ENCODE results near the gene PBX4.

Gene PBX4

DNA sequence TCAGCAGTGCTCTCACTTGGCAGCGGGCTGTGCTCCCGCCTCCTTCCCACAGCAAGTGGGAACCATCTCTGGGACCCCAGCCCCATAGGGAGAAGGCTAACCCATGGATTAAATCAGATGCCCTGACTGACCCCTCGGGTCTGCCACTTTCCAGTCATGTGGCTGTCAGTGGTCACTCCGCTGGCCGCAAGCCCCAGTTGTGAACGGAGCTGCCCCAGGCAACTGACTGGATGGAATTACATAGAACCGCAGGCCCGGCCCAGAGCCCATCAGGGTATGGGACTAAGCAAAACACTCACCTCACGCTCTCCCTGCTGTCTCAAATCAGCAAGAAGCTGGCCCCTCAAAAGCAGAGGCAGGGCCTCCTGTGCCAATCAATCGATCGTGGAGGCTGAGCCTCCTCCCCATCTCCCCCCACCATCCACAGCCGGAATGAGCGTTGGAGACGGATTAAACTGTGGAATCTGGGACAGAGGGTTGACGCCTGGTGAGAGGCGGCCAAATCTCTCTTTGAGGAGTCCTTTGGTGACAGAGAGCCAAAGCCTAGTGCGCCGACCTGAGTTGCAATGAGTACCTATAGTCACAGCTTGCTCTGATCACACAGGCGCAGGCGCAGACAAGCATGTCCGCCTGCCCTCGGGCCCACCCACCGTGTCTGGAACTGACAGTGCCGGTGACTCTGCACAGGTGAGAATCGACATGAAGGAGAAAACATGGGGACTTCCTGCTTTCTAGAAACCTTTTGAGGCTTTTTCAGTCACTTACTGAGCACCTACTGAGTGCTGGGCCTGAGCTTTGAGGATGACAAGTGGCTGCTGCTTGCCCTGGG, 38.7 kb downstream of the PBX4 start:
- Histone ChIP-seq H3K36me3 (ENCODE audit: insufficient read depth, low read length) (no peaks in the 10 kb centered on the region), H3K4me3 (ENCODE audit: low read length) (no peak overlapping the region), H3K9me3 (replicated peaks; ENCODE audit: low read length) (no peaks in the 10 kb centered on the region), H3K27me3 (ENCODE audit: control insufficient read depth, insufficient read depth, low read length) (no peaks in the 10 kb centered on the region), H3K4me2 (ENCODE audit: low read length) (no peak overlapping the region), H3K4me1 (ENCODE audit: control insufficient read depth, insufficient read depth, low read length) (no peaks in the 10 kb centered on the region), H3K9ac (ENCODE audit: low read depth, low read length) (no peak overlapping the region)

DNA sequence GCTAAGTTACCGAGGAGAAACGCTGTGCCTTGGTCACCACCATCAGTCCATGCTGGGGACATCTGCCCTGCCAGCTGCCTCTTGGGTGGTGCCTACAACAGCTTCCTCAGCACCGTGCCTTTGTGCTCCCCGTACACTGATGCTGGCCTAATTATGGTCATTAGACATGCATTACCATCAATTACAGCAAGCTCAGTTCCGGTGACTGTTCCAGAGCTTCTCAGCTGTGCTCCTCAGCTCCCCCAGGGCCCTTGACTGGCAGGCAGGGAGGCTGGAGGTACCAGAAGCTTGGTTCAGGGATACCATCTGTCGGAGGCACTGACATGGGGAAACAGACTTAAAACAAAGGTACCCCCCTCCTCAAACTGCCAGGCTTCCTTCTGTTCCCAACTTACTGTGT, 40.2 kb downstream of the PBX4 start:
- no peaks in the 10 kb centered on the region for H3K36me3 ChIP-seq (ENCODE audit: insufficient read depth, low read length)
- H3K4me3 ChIP-seq (ENCODE audit: low read length), result no peak overlapping the region
- no peak overlapping the region for H3K4me2 ChIP-seq (ENCODE audit: low read length)
- H3K9me3 ChIP-seq (replicated peaks; ENCODE audit: low read length), result no peaks in the 10 kb centered on the region
- H3K9ac ChIP-seq (ENCODE audit: low read depth, low read length), result no peak overlapping the region
- no peaks in the 10 kb centered on the region for H3K4me1 ChIP-seq (ENCODE audit: control insufficient read depth, insufficient read depth, low read length)
- H3K27me3 ChIP-seq (ENCODE audit: control insufficient read depth, insufficient read depth, low read length), result no peaks in the 10 kb centered on the region

DNA sequence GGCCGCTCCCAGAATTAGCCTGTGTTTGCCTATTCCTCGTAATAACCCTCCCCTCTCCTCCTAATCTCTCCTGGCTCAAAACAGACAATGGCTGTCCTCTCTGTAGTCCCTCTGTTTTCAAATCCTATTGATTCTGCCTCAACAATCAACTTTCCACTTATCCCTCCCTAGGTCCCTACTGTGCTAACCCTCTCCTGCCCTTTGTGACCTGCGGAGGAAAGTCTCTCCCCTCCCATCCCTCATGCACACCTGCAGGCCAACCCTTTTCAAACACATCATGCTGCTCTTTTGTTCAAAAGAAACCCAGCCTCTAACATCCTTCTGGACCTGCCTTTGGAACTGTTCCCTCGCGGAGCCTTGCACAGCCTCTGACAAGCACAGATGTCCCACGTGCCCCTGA, 43.1 kb downstream of the PBX4 start:
- Histone ChIP-seq H3K9ac (ENCODE audit: low read depth, low read length) (no peak overlapping the region), H3K4me3 (ENCODE audit: low read length) (no peak overlapping the region), H3K4me2 (ENCODE audit: low read length) (no peak overlapping the region), H3K9me3 (replicated peaks; ENCODE audit: low read length) (no peaks in the 10 kb centered on the region), H3K36me3 (ENCODE audit: insufficient read depth, low read length) (no peaks in the 10 kb centered on the region), H3K4me1 (ENCODE audit: control insufficient read depth, insufficient read depth, low read length) (no peaks in the 10 kb centered on the region), H3K27me3 (ENCODE audit: control insufficient read depth, insufficient read depth, low read length) (no peaks in the 10 kb centered on the region)

DNA sequence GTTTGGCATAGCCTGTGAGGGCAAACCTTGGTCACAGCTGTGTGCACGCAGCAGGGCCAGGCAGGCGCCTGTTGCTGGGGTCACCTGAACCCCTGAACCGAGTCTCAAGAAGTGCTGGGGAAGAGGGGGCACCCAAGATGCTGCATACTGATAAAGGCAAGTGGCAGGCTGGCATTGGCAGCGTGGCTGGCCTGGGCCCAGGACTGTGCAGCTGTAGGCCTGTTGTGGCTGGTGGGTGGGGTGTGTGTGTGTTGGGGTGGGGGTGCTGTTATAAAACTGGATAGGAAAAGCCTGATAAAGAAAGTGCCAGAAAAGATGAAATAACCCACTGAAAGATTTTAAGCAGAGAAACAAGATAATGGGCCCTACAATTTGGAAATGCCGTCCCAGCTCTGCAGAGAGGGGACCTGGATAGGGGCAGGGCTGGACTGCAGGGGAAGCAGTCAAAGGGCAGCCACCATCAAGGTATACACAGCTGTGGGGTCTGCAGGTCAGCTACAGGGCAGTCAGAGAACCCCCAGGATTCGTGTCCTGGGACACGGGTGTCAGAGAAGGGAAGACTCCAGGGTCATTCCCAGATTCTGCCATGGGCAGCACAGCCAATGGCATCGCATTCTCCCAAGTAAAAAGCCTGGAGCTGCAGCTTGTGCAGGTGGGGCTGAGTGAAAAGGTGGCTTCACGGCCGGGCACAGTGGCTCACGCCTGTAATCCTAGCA, 47.3 kb downstream of the PBX4 start:
- Histone ChIP-seq H3K9me3 (replicated peaks; ENCODE audit: low read length) (no peaks in the 10 kb centered on the region), H3K27me3 (ENCODE audit: control insufficient read depth, insufficient read depth, low read length) (no peaks in the 10 kb centered on the region), H3K4me1 (ENCODE audit: control insufficient read depth, insufficient read depth, low read length) (no peaks in the 10 kb centered on the region), H3K36me3 (ENCODE audit: insufficient read depth, low read length) (no peaks in the 10 kb centered on the region), H3K4me3 (ENCODE audit: low read length) (no peak overlapping the region), H3K9ac (ENCODE audit: low read depth, low read length) (no peak overlapping the region), H3K4me2 (ENCODE audit: low read length) (no peak overlapping the region)

DNA sequence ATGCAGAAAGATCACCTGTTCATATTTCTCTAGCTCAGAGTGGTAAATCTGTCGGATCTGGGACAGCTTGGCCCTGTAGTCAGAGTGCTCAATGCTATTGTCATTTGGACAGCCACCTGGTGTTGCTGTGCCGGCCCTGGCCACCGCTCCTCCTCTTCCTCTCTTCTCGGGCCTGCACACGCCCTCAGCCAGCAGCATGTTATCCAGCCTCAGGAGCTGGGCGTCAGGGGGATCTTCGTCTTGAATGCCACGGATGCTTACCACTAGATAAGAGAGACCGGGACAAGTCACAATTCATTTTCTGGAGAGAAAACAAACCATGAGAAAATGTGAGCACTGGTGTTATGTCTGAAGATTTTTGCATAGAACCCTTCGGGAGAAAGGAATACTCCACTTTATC, 47.9 kb downstream of the PBX4 start:
- Histone ChIP-seq H3K9me3 (replicated peaks; ENCODE audit: low read length) (no peaks in the 10 kb centered on the region), H3K4me3 (ENCODE audit: low read length) (no peak overlapping the region), H3K36me3 (ENCODE audit: insufficient read depth, low read length) (no peaks in the 10 kb centered on the region), H3K4me1 (ENCODE audit: control insufficient read depth, insufficient read depth, low read length) (no peaks in the 10 kb centered on the region), H3K4me2 (ENCODE audit: low read length) (no peak overlapping the region), H3K27me3 (ENCODE audit: control insufficient read depth, insufficient read depth, low read length) (no peaks in the 10 kb centered on the region), H3K9ac (ENCODE audit: low read depth, low read length) (no peak overlapping the region)

DNA sequence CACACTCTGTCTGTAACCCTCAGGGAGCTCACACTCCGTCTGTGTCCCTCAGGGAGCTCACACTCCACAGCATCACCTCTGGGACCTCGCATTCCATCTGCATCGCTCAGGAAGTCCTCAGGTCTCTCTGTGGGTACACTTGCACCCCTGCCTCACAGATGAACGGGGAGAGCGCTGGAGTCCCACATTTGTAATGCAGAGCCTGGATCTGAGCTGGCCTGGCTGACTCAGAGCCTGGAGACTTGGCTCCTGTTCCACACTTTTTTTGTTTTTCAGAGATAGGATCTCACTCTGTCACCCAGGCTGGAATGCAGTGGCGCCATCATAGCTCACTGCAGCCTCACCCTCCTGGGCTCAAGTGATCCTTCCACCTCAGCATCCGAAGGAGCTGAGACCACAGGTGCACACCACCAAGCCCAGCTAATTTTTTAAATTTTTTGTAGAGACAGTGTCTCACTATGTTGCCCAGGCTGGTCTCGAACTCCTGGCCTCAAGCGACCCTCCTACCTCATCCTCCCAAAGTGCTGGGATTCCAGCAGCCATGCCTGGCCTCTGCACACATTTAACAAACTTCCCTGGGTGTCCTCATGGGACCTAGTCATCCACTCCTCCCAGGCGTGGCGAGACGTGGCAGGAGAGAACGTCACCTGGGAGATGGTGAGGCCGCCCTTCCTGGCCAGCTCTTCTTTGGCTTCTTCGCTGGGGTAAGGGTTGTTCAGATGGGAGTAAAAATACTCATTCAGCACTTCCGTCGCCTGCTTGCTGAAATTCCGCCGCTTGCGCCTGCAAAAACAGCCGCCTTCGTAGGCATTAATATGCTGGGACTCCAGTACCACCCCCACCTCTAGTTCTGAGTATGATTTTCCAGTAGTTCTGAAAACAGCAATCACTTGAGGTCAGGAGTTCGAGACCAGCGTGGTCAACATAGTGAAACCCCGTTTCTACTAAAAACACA, 49.4 kb downstream of the PBX4 start:
- no peaks in the 10 kb centered on the region for H3K36me3 ChIP-seq (ENCODE audit: insufficient read depth, low read length)
- H3K9ac ChIP-seq (ENCODE audit: low read depth, low read length), result no peak overlapping the region
- H3K4me1 ChIP-seq (ENCODE audit: control insufficient read depth, insufficient read depth, low read length), result no peaks in the 10 kb centered on the region
- H3K4me3 ChIP-seq (ENCODE audit: low read length), result no peak overlapping the region
- H3K27me3 ChIP-seq (ENCODE audit: control insufficient read depth, insufficient read depth, low read length), result no peaks in the 10 kb centered on the region
- no peaks in the 10 kb centered on the region for H3K9me3 ChIP-seq (replicated peaks; ENCODE audit: low read length)
- no peak overlapping the region for H3K4me2 ChIP-seq (ENCODE audit: low read length)

DNA sequence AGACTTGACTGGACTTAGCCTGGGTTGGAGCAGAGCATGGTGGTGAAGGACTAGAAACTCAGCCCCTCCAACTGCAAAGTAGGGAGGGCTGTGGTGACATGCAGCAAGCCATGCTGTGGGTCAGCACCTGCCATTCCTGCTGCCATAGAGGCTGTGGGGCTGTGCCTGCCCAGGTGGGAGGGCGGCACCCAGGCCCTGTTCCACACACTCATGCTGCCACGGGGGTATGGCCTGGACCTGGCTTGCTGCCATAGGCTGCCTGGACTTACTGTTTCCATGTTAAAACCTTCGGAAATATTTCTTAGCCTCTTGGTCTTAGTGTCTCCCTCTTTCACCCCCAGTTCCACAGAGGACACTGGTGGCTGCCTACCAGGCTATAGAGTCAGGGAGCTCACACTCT, 51.1 kb downstream of the PBX4 start:
- Histone ChIP-seq H3K27me3 (ENCODE audit: control insufficient read depth, insufficient read depth, low read length) (no peaks in the 10 kb centered on the region), H3K36me3 (ENCODE audit: insufficient read depth, low read length) (no peaks in the 10 kb centered on the region)

DNA sequence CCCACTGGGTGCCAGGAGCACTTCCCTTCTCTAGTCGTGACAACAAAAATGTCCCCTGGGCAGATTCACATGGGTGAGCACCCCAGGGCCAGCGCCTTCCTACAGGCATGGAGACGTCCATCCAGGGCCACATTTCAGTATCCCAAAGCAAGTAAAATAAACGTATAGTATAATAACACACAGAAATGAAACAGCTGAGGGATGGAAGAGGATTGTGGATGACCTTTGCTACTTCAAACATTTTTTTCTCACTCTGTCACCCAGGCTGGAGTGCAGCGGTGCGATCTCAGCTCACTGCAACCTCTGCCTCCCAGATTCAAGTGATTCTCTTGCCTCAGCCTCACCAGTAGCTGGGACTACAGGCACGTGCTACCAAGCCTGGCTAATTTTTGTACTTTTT, 52.2 kb downstream of the PBX4 start:
- Histone ChIP-seq H3K9ac (ENCODE audit: low read depth, low read length) (no peak overlapping the region), H3K27me3 (ENCODE audit: control insufficient read depth, insufficient read depth, low read length) (no peaks in the 10 kb centered on the region), H3K4me2 (ENCODE audit: low read length) (no peak overlapping the region), H3K36me3 (ENCODE audit: insufficient read depth, low read length) (no peaks in the 10 kb centered on the region), H3K4me1 (ENCODE audit: control insufficient read depth, insufficient read depth, low read length) (no peaks in the 10 kb centered on the region), H3K4me3 (ENCODE audit: low read length) (no peak overlapping the region), H3K9me3 (replicated peaks; ENCODE audit: low read length) (no peaks in the 10 kb centered on the region)

More for the DNA sequence above, 51.1 kb downstream of the PBX4 start:
- Histone ChIP-seq H3K4me1 (ENCODE audit: control insufficient read depth, insufficient read depth, low read length) (no peaks in the 10 kb centered on the region), H3K9me3 (replicated peaks; ENCODE audit: low read length) (no peaks in the 10 kb centered on the region), H3K9ac (ENCODE audit: low read depth, low read length) (no peak overlapping the region), H3K4me2 (ENCODE audit: low read length) (no peak overlapping the region), H3K4me3 (ENCODE audit: low read length) (no peak overlapping the region)

DNA sequence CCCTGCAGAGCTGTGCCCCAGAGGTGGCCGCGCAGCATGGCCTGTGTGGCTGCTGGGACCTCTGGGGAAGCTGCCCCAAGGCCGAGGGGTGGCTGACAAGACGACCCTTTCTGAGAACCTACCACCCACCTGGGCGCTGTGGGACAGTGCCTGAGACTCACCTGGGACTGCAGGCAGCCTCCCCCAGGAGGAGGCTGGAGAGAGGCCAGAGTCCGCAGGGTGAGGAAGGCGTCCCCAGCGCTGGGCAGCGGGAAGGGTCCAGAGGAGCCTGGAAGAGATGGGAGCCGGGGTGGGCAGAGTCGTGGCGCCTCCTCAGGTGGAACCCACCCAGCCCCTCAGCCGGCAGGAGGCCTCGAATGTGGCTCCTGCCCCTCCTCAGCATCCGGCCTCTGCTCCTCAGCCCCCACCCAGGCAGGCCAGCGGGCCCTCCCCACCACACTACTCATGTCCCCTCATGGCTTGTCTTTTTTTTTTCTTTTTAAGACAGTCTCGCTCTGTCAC, 55.1 kb downstream of the PBX4 start:
- peaks cover 3% of the 10 kb centered on the region for H3K27me3 ChIP-seq (ENCODE audit: control insufficient read depth, insufficient read depth, low read length)
- H3K4me1 ChIP-seq (ENCODE audit: control insufficient read depth, insufficient read depth, low read length), result no peaks in the 10 kb centered on the region
- no peaks in the 10 kb centered on the region for H3K9me3 ChIP-seq (replicated peaks; ENCODE audit: low read length)
- no peak overlapping the region for H3K4me3 ChIP-seq (ENCODE audit: low read length)
- no peak overlapping the region for H3K4me2 ChIP-seq (ENCODE audit: low read length)
- no peaks in the 10 kb centered on the region for H3K36me3 ChIP-seq (ENCODE audit: insufficient read depth, low read length)
- no peak overlapping the region for H3K9ac ChIP-seq (ENCODE audit: low read depth, low read length)

DNA sequence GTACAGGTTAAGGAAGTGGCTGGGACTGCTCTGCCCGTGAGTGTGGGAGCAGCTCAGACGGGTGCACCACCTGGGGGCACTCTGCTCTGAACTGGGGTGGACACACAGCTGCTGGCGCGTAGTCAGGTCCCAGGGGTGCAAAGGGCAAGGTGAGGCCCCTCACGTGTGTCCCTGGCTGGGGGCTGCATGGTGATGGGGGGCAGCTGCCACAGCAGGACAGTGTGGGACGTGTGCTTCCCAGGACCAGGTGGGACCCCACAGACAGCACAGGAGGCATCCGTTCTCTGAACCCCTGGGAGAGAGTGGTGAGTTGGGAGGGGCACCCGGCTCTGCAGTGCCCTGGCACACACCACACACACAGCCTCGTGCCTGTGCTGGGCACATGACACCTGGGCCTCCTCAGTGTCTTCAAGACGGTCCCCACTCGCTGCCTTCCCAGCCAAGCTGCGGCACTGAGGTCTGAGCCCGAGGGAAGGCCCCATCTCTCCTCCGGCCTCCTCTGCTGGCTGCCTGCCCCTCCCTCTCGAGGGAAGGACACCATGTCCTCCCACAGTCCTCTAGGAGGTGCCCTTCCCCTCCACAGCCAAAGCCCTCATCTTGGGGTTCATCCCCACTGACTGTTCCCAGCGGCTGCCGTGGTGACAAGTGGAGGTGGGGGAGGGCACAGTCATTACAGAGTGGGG, 55.7 kb downstream of the PBX4 start:
- no peak overlapping the region for H3K4me2 ChIP-seq (ENCODE audit: low read length)
- no peaks in the 10 kb centered on the region for H3K4me1 ChIP-seq (ENCODE audit: control insufficient read depth, insufficient read depth, low read length)
- no peaks in the 10 kb centered on the region for H3K36me3 ChIP-seq (ENCODE audit: insufficient read depth, low read length)
- H3K27me3 ChIP-seq (ENCODE audit: control insufficient read depth, insufficient read depth, low read length), result peaks cover 3% of the 10 kb centered on the region
- H3K9me3 ChIP-seq (replicated peaks; ENCODE audit: low read length), result no peaks in the 10 kb centered on the region
- H3K9ac ChIP-seq (ENCODE audit: low read depth, low read length), result no peak overlapping the region
- H3K4me3 ChIP-seq (ENCODE audit: low read length), result no peak overlapping the region
